HCEC 1CT (cell line): ENCODE data around the gene KIRREL2.
"Not testable (repeated sequence)": the region's sequence is repeated elsewhere in the genome, so short reads cannot be mapped to it uniquely, and the experiment has no call there.

ENCODE experiments used
- DNase-seq: peaks from one replicate; pipeline ENCODE4 v3.0.0-alpha.2; 2017

KIRREL2 gene

GRCh38 chr19:35856546-35857149, at the start of gene KIRREL2:
Gene KIRREL2, plus strand, starts transcription at chr19:35856911. Its CDS starts 209 bp downstream, at chr19:35857120.
- no peak for DNase-seq

- DNase-seq: no peak
Observed at GRCh38 chr19:35807633-35808032, 49.1 kb upstream of the KIRREL2 start.

- no peak for DNase-seq
Observed at GRCh38 chr19:35811317-35812219, 45.1 kb upstream of the KIRREL2 start.

GRCh38 chr19:35812220-35813042, 44.3 kb upstream of the KIRREL2 start, which contains the start of gene PRODH2:
Gene PRODH2, minus strand, starts transcription at chr19:35812845. Its CDS starts 40 bp downstream, at chr19:35812805.
- no peak for DNase-seq

- DNase-seq: no peak
Observed at GRCh38 chr19:35813043-35813890, 43.4 kb upstream of the KIRREL2 start.

GRCh38 chr19:35816262-35816661, 40.4 kb upstream of the KIRREL2 start:
- no peak for DNase-seq

GRCh38 chr19:35816846-35817245, 39.9 kb upstream of the KIRREL2 start:
- DNase-seq: no peak

- DNase-seq: no peak
Observed at GRCh38 chr19:35818445-35818844, 38.3 kb upstream of the KIRREL2 start.

GRCh38 chr19:35822579-35822978, 34.1 kb upstream of the KIRREL2 start:
- DNase-seq: no peak

GRCh38 chr19:35824150-35824549, 32.6 kb upstream of the KIRREL2 start:
- DNase-seq: no peak

GRCh38 chr19:35828692-35829301, 27.9 kb upstream of the KIRREL2 start:
- DNase-seq: no peak

- DNase-seq: no peak
Observed at GRCh38 chr19:35830986-35831385, 25.7 kb upstream of the KIRREL2 start.

GRCh38 chr19:35832054-35832453, 24.7 kb upstream of the KIRREL2 start:
- no peak for DNase-seq

- DNase-seq: no peak
Observed at GRCh38 chr19:35833972-35834371, 22.7 kb upstream of the KIRREL2 start.

GRCh38 chr19:35836096-35836495, 20.6 kb upstream of the KIRREL2 start:
- DNase-seq: not testable (repeated sequence)

GRCh38 chr19:35841961-35842595, 14.6 kb upstream of the KIRREL2 start:
- DNase-seq: no peak

- no peak for DNase-seq
Observed at GRCh38 chr19:35842666-35843272, 13.9 kb upstream of the KIRREL2 start.

GRCh38 chr19:35843676-35844481, 12.8 kb upstream of the KIRREL2 start:
- DNase-seq: no peak

- DNase-seq: no peak
Observed at GRCh38 chr19:35844482-35845214, 12.1 kb upstream of the KIRREL2 start.
